HG02571 (cell line): ENCODE results near the gene RPE.

ENCODE experiments used
- ATAC-seq: cut with Tn5 transposase; IDR thresholded peaks from one replicate; pipeline ENCODE4 v1.9.1; 2021; ENCODE audit warnings: mild to moderate bottlenecking, moderate library complexity; ENCODE audit not compliant: unreplicated experiment

Gene RPE

GRCh38 chr2:210002158-210003157 is at the start of gene RPE:
RPE (plus strand) TSS chr2:210002638; CDS start chr2:210002662, 24 bp downstream.
- peak; percentile 100 for ATAC-seq

- no peak for ATAC-seq
Observed at GRCh38 chr2:209956271-209956670, 46.2 kb upstream of the RPE start.

- ATAC-seq, result no peak
Observed at GRCh38 chr2:209958016-209958415, 44.4 kb upstream of the RPE start.

GRCh38 chr2:209960045-209960444 is 42.4 kb upstream of the RPE start:
- no peak for ATAC-seq

- ATAC-seq, result peak; percentile 91
Observed at GRCh38 chr2:209960676-209961630, 41.5 kb upstream of the RPE start.

GRCh38 chr2:209965723-209966122 is 36.7 kb upstream of the RPE start:
- ATAC-seq, result no peak

GRCh38 chr2:209969692-209970091 is 32.7 kb upstream of the RPE start:
- ATAC-seq, result no peak

- no peak for ATAC-seq
Observed at GRCh38 chr2:209970271-209970670, 32.2 kb upstream of the RPE start.

- ATAC-seq, result no peak
Observed at GRCh38 chr2:209970711-209971110, 31.7 kb upstream of the RPE start.

- no peak for ATAC-seq
Observed at GRCh38 chr2:209973328-209973727, 29.1 kb upstream of the RPE start.

- ATAC-seq, result no peak
Observed at GRCh38 chr2:209974576-209974975, 27.9 kb upstream of the RPE start.

- ATAC-seq, result no peak
Observed at GRCh38 chr2:209976698-209977385, 25.6 kb upstream of the RPE start.

- ATAC-seq, result no peak
Observed at GRCh38 chr2:209977386-209978239, 24.8 kb upstream of the RPE start.

- ATAC-seq, result no peak
Observed at GRCh38 chr2:209984291-209984690, 18.1 kb upstream of the RPE start.

GRCh38 chr2:209985874-209986273 is 16.6 kb upstream of the RPE start:
- ATAC-seq, result no peak

- ATAC-seq, result no peak
Observed at GRCh38 chr2:209986415-209986814, 16.0 kb upstream of the RPE start.

- ATAC-seq, result no peak
Observed at GRCh38 chr2:209988010-209988409, 14.4 kb upstream of the RPE start.

GRCh38 chr2:209990838-209991237 is 11.6 kb upstream of the RPE start:
- ATAC-seq, result no peak

- ATAC-seq, result no peak
Observed at GRCh38 chr2:209993968-209994367, 8.5 kb upstream of the RPE start.

GRCh38 chr2:209998596-209998995 is 3.8 kb upstream of the RPE start:
- ATAC-seq, result no peak
